DOHH2 (cell line): ENCODE measurements around the gene PAN3.

Experiments used
- H3F3A ChIP-seq: fragments of 200-600 bp; sonication (generic), shearing (Covaris generic); 2 replicates; pipeline ENCODE4 v1.6.0; 2016; ENCODE audit warnings: antibody characterized with exemption, mild to moderate bottlenecking; ENCODE audit not compliant: control insufficient read depth, insufficient read depth
- H3K27ac ChIP-seq: fragments of 200-600 bp; sonication (generic); 2 replicates; pipeline ENCODE4 v1.5.1; 2014; ENCODE audit warnings: low read depth, mild to moderate bottlenecking, low read length, moderate library complexity
- H3K27me3 ChIP-seq: fragments of 200-600 bp; sonication (generic); 2 replicates; pipeline ENCODE4 v1.6.1; 2014; ENCODE audit warnings: mild to moderate bottlenecking, low read length, mixed read lengths; ENCODE audit not compliant: control insufficient read depth
- H3K36me3 ChIP-seq: fragments of 200-600 bp; sonication (generic); 2 replicates; pipeline ENCODE4 v1.6.1; 2014; ENCODE audit warnings: mild to moderate bottlenecking, low read length, moderate library complexity, mixed read lengths; ENCODE audit not compliant: control insufficient read depth
- H3K4me1 ChIP-seq: fragments of 200-600 bp; sonication (generic); 2 replicates; pipeline ENCODE4 v1.6.1; 2014; ENCODE audit warnings: mild to moderate bottlenecking, low read length, mixed read lengths; ENCODE audit not compliant: control insufficient read depth
- H3K4me2 ChIP-seq: fragments of 200-600 bp; sonication (generic); 2 replicates; pipeline ENCODE4 v1.6.0; 2014; ENCODE audit warnings: mild to moderate bottlenecking, low read length, moderate library complexity
- H3K4me3 ChIP-seq: fragments of 200-600 bp; sonication (generic); 2 replicates; pipeline ENCODE4 v1.5.1; 2014; ENCODE audit warnings: mild to moderate bottlenecking, low read length, mixed read lengths
- H3K79me2 ChIP-seq: fragments of 200-600 bp; sonication (generic); 2 replicates; pipeline ENCODE4 v1.6.1; 2014; ENCODE audit warnings: mild to moderate bottlenecking, low read length, mixed read lengths; ENCODE audit not compliant: control insufficient read depth
- H3K9me2 ChIP-seq: fragments of 200-600 bp; sonication (generic); replicated peaks from 2 replicates; pipeline ENCODE4 v1.6.1; 2014; ENCODE audit warnings: mild to moderate bottlenecking, low read length, mixed read lengths; ENCODE audit not compliant: control insufficient read depth
- H3K9me3 ChIP-seq: fragments of 200-600 bp; sonication (generic); 2 replicates; pipeline ENCODE4 v1.6.1; 2014; ENCODE audit warnings: antibody characterized with exemption, low read length, mixed read lengths; ENCODE audit not compliant: control insufficient read depth, insufficient read depth
- H4K20me1 ChIP-seq: fragments of 200-600 bp; sonication (generic); 2 replicates; pipeline ENCODE4 v1.6.0; 2014; ENCODE audit warnings: low read depth, mild to moderate bottlenecking, antibody characterized with exemption, low read length, moderate library complexity; ENCODE audit not compliant: control insufficient read depth, insufficient read depth
- EZH2phosphoT487 ChIP-seq: fragments of 200-600 bp; sonication (generic); IDR thresholded peaks from 2 replicates; pipeline ENCODE4 v1.6.1; 2017; ENCODE audit warnings: borderline replicate concordance, mild to moderate bottlenecking, antibody characterized with exemption, low read length, moderate library complexity, mixed read lengths
- TF ChIP-seq, protein P1 (sequence below): fragments of 200-600 bp; sonication (generic); IDR thresholded peaks from one replicate; pipeline ENCODE4 v1.5.1; 2014; ENCODE audit warnings: antibody characterized with exemption, mild to moderate bottlenecking, low read depth, low read length; ENCODE audit not compliant: poor library complexity, severe bottlenecking

PAN3 gene

GRCh38 chr13:28246891-28247290 is 108.5 kb downstream of the PAN3 start:
- Histone ChIP-seq H3K9me2 (no peaks in the 10 kb centered on the region), H3K9me3 (no peaks in the 10 kb centered on the region), H3K79me2 (peaks cover 4% of the 10 kb centered on the region), H4K20me1 (no peaks in the 10 kb centered on the region), H3K4me1 (peaks cover 17% of the 10 kb centered on the region), H3K36me3 (peaks cover 25% of the 10 kb centered on the region), H3F3A (no peaks in the 10 kb centered on the region), H3K27ac (no peak overlapping the region), H3K4me3 (no peak overlapping the region), H3K4me2 (no peak overlapping the region), H3K27me3 (no peaks in the 10 kb centered on the region)
- TF ChIP-seq, protein P1, sequence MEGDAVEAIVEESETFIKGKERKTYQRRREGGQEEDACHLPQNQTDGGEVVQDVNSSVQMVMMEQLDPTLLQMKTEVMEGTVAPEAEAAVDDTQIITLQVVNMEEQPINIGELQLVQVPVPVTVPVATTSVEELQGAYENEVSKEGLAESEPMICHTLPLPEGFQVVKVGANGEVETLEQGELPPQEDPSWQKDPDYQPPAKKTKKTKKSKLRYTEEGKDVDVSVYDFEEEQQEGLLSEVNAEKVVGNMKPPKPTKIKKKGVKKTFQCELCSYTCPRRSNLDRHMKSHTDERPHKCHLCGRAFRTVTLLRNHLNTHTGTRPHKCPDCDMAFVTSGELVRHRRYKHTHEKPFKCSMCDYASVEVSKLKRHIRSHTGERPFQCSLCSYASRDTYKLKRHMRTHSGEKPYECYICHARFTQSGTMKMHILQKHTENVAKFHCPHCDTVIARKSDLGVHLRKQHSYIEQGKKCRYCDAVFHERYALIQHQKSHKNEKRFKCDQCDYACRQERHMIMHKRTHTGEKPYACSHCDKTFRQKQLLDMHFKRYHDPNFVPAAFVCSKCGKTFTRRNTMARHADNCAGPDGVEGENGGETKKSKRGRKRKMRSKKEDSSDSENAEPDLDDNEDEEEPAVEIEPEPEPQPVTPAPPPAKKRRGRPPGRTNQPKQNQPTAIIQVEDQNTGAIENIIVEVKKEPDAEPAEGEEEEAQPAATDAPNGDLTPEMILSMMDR = no peak
- no peak for TF ChIP-seq EZH2phosphoT487

DNA sequence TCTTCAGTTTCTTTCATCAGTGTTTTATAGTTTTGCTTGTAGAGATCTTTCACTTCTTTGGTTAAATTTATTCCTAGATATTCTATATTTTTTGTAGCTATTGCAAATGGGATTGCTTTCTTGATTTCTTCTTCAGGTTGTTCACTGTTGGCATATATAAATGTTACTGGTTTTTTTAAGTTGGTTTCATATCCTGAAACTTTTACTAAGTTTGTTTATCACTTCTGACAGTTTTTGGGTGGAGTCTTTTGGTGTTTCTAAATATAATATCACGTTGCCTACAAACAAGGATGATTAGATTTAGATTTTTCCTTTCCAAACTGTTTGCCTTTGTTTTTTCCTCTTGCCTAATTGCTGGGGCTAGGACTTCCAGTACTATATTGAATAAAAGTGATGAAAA is 109.7 kb downstream of the PAN3 start:
- Histone ChIP-seq H3K4me1 (peaks cover 17% of the 10 kb centered on the region), H3K27ac (no peak overlapping the region), H3F3A (no peaks in the 10 kb centered on the region), H4K20me1 (no peaks in the 10 kb centered on the region), H3K79me2 (peaks cover 4% of the 10 kb centered on the region), H3K4me3 (no peak overlapping the region), H3K36me3 (peaks cover 24% of the 10 kb centered on the region), H3K9me3 (no peaks in the 10 kb centered on the region), H3K9me2 (no peaks in the 10 kb centered on the region), H3K4me2 (no peak overlapping the region), H3K27me3 (no peaks in the 10 kb centered on the region)
- TF ChIP-seq EZH2phosphoT487 = no peak
- TF ChIP-seq, protein P1 = no peak

GRCh38 chr13:28250542-28250941 is 112.2 kb downstream of the PAN3 start:
- TF ChIP-seq, protein P1 = no peak
- Histone ChIP-seq H3K79me2 (peaks cover 4% of the 10 kb centered on the region), H3K9me3 (no peaks in the 10 kb centered on the region), H3K9me2 (no peaks in the 10 kb centered on the region), H3K4me2 (no peak overlapping the region), H3F3A (no peaks in the 10 kb centered on the region), H3K4me1 (peaks cover 11% of the 10 kb centered on the region), H3K36me3 (peaks cover 24% of the 10 kb centered on the region), H4K20me1 (no peaks in the 10 kb centered on the region), H3K27ac (no peak overlapping the region), H3K4me3 (no peak overlapping the region), H3K27me3 (no peaks in the 10 kb centered on the region)

- Histone ChIP-seq H4K20me1 (no peaks in the 10 kb centered on the region), H3K79me2 (peaks cover 4% of the 10 kb centered on the region), H3K4me2 (no peak overlapping the region), H3K9me3 (no peaks in the 10 kb centered on the region), H3K9me2 (no peaks in the 10 kb centered on the region), H3K27ac (no peak overlapping the region), H3K36me3 (peaks cover 22% of the 10 kb centered on the region), H3K4me1 (peaks cover 7% of the 10 kb centered on the region; the same call in 1 of the 2 replicates), H3K4me3 (no peak overlapping the region), H3K27me3 (no peaks in the 10 kb centered on the region), H3F3A (no peaks in the 10 kb centered on the region)
- no peak for TF ChIP-seq EZH2phosphoT487
- TF ChIP-seq, protein P1 = no peak
These were observed 113.1 kb downstream of the PAN3 start for GRCh38 chr13:28251466-28251865.
